Esophagus muscularis mucosa (tissue), 4 donors: ENCODE measurements around the gene ADAMTS10. TPM values are rescaled to one million over a fixed set of nuclear protein-coding genes. Genes with fewer than 3 reads are reported as not detected.

Experiments used
- DNase-seq: peaks from one replicate; pipeline ENCODE4 v3.0.0-alpha.2; 2017; ENCODE audit errors: extremely low spot score
- H3K27ac ChIP-seq, 4 donors: fragments of 200-600 bp; sonication (generic); replicated peaks in 1 of 4; 1 replicate in 3 of 4; 2 replicates in 1 of 4; pipeline ENCODE4 v1.5.1; 2016 to 2019; ENCODE audit warnings: mild to moderate bottlenecking in 1 of 4
- H3K27me3 ChIP-seq, 4 donors: fragments of 200-600 bp; sonication (generic); one replicate each; pipeline versions ENCODE4 v1.5.1 to v1.6.0; 2016 to 2019
- H3K36me3 ChIP-seq, 4 donors: fragments of 200-600 bp; sonication (generic); one replicate each; pipeline ENCODE4 v1.5.1; 2016 to 2019
- H3K4me1 ChIP-seq, 4 donors: fragments of 200-600 bp; sonication (generic); one replicate each; pipeline ENCODE4 v1.5.1; 2016 to 2019
- H3K4me3 ChIP-seq, 4 donors: fragments of 200-600 bp; sonication (generic); 1 replicate in 2 of 4; 2 replicates in 2 of 4; pipeline ENCODE4 v1.5.1; 2016 to 2019; ENCODE audit warnings: mild to moderate bottlenecking in 4 of 4, moderate library complexity in 1 of 4
- H3K9me3 ChIP-seq, 4 donors: fragments of 200-600 bp; sonication (generic); 1 replicate in 3 of 4; 2 replicates in 1 of 4; pipeline ENCODE4 v1.5.1; 2016 to 2019
- CTCF ChIP-seq, 3 experiments: fragments of 200-600 bp in 2 of 3; fragments of 450-650 bp in 1 of 3; sonication (generic) in 2 of 3; IDR thresholded peaks; one replicate each; pipeline ENCODE4 v1.5.1; 2017 to 2019; ENCODE audit warnings: antibody characterized with exemption in 3 of 3, mild to moderate bottlenecking in 2 of 3, moderate library complexity in 1 of 3
- EP300 ChIP-seq: sonication (generic); formaldehyde crosslinking; IDR thresholded peaks from one replicate; pipeline ENCODE4 v1.6.1; 2017; ENCODE audit warnings: antibody characterized with exemption
- POLR2A ChIP-seq: fragments of 450-650 bp; IDR thresholded peaks from one replicate; pipeline ENCODE4 v1.6.1; 2017; ENCODE audit warnings: antibody characterized with exemption, moderate library complexity, mild to moderate bottlenecking, low read depth
- POLR2AphosphoS5 ChIP-seq, 2 donors: sonication (generic); formaldehyde crosslinking; IDR thresholded peaks; one replicate each; pipeline ENCODE4 v1.6.1; 2017; ENCODE audit warnings: antibody characterized with exemption in 2 of 2
- WGBS: methylation state at CpG from one replicate; pipeline ENCODE4 v1.1.5; 2018; 5-methylcytosine and 5-hydroxymethylcytosine counted together
- intact Hi-C: fragments of 100-400 bp; cut with DNase I; formaldehyde crosslinking; loops from one replicate; pipeline ENCODE4 v1.15.1; 2023
- total RNA-seq, 4 donors: library from RNA; depleted of rRNA; stranded (reverse); fragments of >200 nt; gene quantifications; one replicate each; pipeline versions ENCODE4 v1.1.0 to v1.2.1, GENCODE V29; 2016

Gene ADAMTS10
- total RNA-seq, 4 donors from 2014 or later, result 13.1 to 25.7 (median 20.3) TPM

GRCh38 chr19:8654591-8655339 lies 44.2 kb upstream of the ADAMTS10 start:
- intact Hi-C loops, result loop anchor here (2.0 kb wide), 1 partner anchor 422 kb away; no protein-coding TSS in a partner anchor
- Histone ChIP-seq H3K27ac (no peak overlapping the region), H3K36me3 (no peaks in the 10 kb centered on the region), H3K4me3 (peak overlapping the region in 2 of 4 donors; percentile 16 to 41), H3K9me3 (no peaks in the 10 kb centered on the region), H3K4me1 (peaks cover 5 to 8% (median 7%) of the 10 kb centered on the region in 4 donors), H3K27me3 (peaks cover 0 to 49% (median 0%) of the 10 kb centered on the region in 4 donors)
- DNase-seq, result no peak
- TF ChIP-seq EP300 (no peak), CTCF (IDR thresholded peaks at IDR 0.05) (peak; percentile 95 to 99 (median 98))
- WGBS, result 6% methylated on average over 15 of the region's 15 CpGs

- TF ChIP-seq POLR2AphosphoS5 (IDR thresholded peaks at IDR 0.05) (no peak), EP300 (no peak), POLR2A (no peak), CTCF (IDR thresholded peaks at IDR 0.05) (no peak)
- no peak overlapping the region for H3K27ac ChIP-seq
- no peaks in the 10 kb centered on the region for H3K4me1 ChIP-seq
- intact Hi-C loops, result no loop called here
- no peaks in the 10 kb centered on the region for H3K9me3 ChIP-seq
- DNase-seq, result no peak
- H3K27me3 ChIP-seq, result peaks cover 0 to 39% (median 0%) of the 10 kb centered on the region in 4 donors
- 55% methylated on average over 6 of the region's 6 CpGs for WGBS
- H3K36me3 ChIP-seq, result no peaks in the 10 kb centered on the region
- H3K4me3 ChIP-seq, result no peak overlapping the region
These were observed 37.7 kb upstream of the ADAMTS10 start for GRCh38 chr19:8648240-8648639.

GRCh38 chr19:8643860-8644653 lies 33.5 kb upstream of the ADAMTS10 start:
- no peak overlapping the region for H3K27ac ChIP-seq
- no peaks in the 10 kb centered on the region for H3K9me3 ChIP-seq
- WGBS, result 75% methylated on average over 6 of the region's 7 CpGs
- H3K27me3 ChIP-seq, result peaks cover 0 to 34% (median 0%) of the 10 kb centered on the region in 4 donors
- no peak overlapping the region for H3K4me3 ChIP-seq
- TF ChIP-seq POLR2A (no peak), CTCF (IDR thresholded peaks at IDR 0.05) (no peak), POLR2AphosphoS5 (IDR thresholded peaks at IDR 0.05) (no peak), EP300 (no peak)
- H3K4me1 ChIP-seq, result peaks cover 0 to 11% (median 0%) of the 10 kb centered on the region in 4 donors
- no peaks in the 10 kb centered on the region for H3K36me3 ChIP-seq
- intact Hi-C loops, result loop anchor here (5.0 kb wide), 1 partner anchor 62 kb away; no protein-coding TSS in a partner anchor
- DNase-seq, result no peak

GRCh38 chr19:8642561-8642960 lies 32.0 kb upstream of the ADAMTS10 start:
- H3K4me1 ChIP-seq, result peaks cover 0 to 19% (median 6%) of the 10 kb centered on the region in 4 donors
- peaks cover 0 to 23% (median 0%) of the 10 kb centered on the region in 4 donors for H3K27me3 ChIP-seq
- intact Hi-C loops, result loop anchor here (5.0 kb wide), 1 partner anchor 60 kb away; no protein-coding TSS in a partner anchor
- 72% methylated on average over 5 of the region's 5 CpGs for WGBS
- H3K36me3 ChIP-seq, result no peaks in the 10 kb centered on the region
- no peak for DNase-seq
- no peak overlapping the region for H3K4me3 ChIP-seq
- no peak for TF ChIP-seq POLR2A
- no peak for TF ChIP-seq CTCF (IDR thresholded peaks at IDR 0.05)
- no peak for TF ChIP-seq EP300
- TF ChIP-seq POLR2AphosphoS5 (IDR thresholded peaks at IDR 0.05), result no peak
- H3K27ac ChIP-seq, result no peak overlapping the region
- no peaks in the 10 kb centered on the region for H3K9me3 ChIP-seq
